Colonic mucosa (tissue), 4 donors: Measurements from ENCODE around the gene RFX8. TPM values are rescaled to one million over a fixed set of nuclear protein-coding genes. Genes with fewer than 3 reads are reported as not detected.

Experiments
- DNase-seq: peaks from one replicate; pipeline ENCODE4 v3.0.0-alpha.2; 2020
- H3K27ac ChIP-seq: fragments of 200-600 bp; one replicate; pipeline ENCODE4 v1.8.0; 2021
- H3K27me3 ChIP-seq: fragments of 200-600 bp; one replicate; pipeline ENCODE4 v1.8.0; 2021
- H3K36me3 ChIP-seq: fragments of 200-600 bp; one replicate; pipeline ENCODE4 v1.8.0; 2021
- H3K4me1 ChIP-seq: fragments of 200-600 bp; one replicate; pipeline ENCODE4 v1.8.0; 2021; ENCODE audit warnings: mild to moderate bottlenecking
- H3K4me3 ChIP-seq: fragments of 200-600 bp; one replicate; pipeline ENCODE4 v1.8.0; 2021
- H3K9ac ChIP-seq, 2 donors: one replicate each; pipeline ENCODE4 v1.7.0; 2013; ENCODE audit warnings: control low read depth in 2 of 2, low read depth in 2 of 2, low read length in 2 of 2
- H3K9me3 ChIP-seq: fragments of 200-600 bp; one replicate; pipeline ENCODE4 v1.8.0; 2021
- intact Hi-C: fragments of 100-400 bp; cut with DNase I; formaldehyde crosslinking; loops from one replicate; pipeline ENCODE4 v1.14.1; 2022
- total RNA-seq, 2 donors: library from RNA; stranded (reverse); fragmentation: NEBNext Ultra II Directional in 1 of 2; extraction: Animal tissue kit (Norgen Biotek cat#: 25700) in 1 of 2; gene quantifications; one replicate each; pipeline ENCODE4 v1.2.1, GENCODE V29; 2021
- TF ChIP-seq, protein P1 (sequence below): fragments of 200-600 bp; IDR thresholded peaks from one replicate; pipeline ENCODE4 v1.8.0; 2022; ENCODE audit warnings: antibody characterized with exemption, mild to moderate bottlenecking
- donor health status: healthy.
- donor health status: DM: no; HTN: no; CAD: no.
- donor health status: DM: no; HTN: no; CAD: no.

RFX8 gene
- total RNA-seq, 2 donors from 2014 or later, result not detected

DNA sequence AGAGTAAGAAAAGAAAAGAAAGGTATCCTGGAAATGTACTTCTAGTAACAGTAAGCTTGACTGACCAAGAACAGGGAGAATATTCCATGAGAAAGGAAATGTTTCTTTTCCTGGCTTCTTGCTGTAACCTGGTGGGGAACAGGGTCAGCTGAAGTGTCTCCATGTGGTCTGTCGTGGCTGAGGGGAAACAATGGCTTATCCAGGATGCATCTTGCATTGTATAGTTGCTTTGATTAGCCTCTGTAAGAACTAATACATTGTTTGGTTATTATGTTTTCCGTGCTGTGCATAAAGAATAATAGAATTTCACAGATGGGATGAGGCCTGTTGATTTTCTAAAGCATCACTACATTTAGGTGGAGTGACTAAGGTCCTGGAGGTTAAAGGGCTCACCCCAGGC, 92.5 kb downstream of the RFX8 start:
- Histone ChIP-seq H3K27me3 (peaks cover 17% of the 10 kb centered on the region), H3K27ac (no peak overlapping the region), H3K4me3 (no peak overlapping the region), H3K9ac (no peak overlapping the region), H3K4me1 (peaks cover under 1% of the 10 kb centered on the region), H3K9me3 (no peaks in the 10 kb centered on the region), H3K36me3 (no peaks in the 10 kb centered on the region)
- TF ChIP-seq, protein P1, sequence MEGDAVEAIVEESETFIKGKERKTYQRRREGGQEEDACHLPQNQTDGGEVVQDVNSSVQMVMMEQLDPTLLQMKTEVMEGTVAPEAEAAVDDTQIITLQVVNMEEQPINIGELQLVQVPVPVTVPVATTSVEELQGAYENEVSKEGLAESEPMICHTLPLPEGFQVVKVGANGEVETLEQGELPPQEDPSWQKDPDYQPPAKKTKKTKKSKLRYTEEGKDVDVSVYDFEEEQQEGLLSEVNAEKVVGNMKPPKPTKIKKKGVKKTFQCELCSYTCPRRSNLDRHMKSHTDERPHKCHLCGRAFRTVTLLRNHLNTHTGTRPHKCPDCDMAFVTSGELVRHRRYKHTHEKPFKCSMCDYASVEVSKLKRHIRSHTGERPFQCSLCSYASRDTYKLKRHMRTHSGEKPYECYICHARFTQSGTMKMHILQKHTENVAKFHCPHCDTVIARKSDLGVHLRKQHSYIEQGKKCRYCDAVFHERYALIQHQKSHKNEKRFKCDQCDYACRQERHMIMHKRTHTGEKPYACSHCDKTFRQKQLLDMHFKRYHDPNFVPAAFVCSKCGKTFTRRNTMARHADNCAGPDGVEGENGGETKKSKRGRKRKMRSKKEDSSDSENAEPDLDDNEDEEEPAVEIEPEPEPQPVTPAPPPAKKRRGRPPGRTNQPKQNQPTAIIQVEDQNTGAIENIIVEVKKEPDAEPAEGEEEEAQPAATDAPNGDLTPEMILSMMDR, result no peak
- no peak for DNase-seq
- intact Hi-C loops, result no loop called here

DNA sequence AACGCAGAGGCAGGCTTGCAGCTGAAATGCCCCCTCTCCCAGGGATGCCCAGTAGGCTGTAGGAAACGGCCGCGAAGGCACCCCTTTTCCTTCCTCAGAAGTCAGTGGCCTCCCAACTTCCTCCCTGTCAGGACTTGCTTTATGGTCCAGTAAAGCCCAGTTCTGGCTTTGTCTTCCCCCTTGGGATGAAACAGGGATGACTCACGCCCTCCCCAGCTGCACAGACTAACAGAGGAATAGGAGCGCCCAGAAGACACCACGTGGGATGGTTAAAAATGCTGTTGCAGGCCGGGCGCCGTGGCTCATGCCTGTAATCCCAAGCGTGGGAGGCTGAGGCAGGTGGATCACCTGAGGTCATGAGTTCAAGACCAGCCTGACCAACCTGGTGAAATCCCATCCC, 94.5 kb downstream of the RFX8 start:
- H3K27ac ChIP-seq, result no peak overlapping the region
- H3K36me3 ChIP-seq, result no peaks in the 10 kb centered on the region
- DNase-seq, result no peak
- H3K27me3 ChIP-seq, result no peaks in the 10 kb centered on the region
- intact Hi-C loops, result no loop called here
- no peak overlapping the region for H3K9ac ChIP-seq
- no peaks in the 10 kb centered on the region for H3K4me1 ChIP-seq
- no peaks in the 10 kb centered on the region for H3K9me3 ChIP-seq
- H3K4me3 ChIP-seq, result no peak overlapping the region
- TF ChIP-seq, protein P1, result no peak

DNA sequence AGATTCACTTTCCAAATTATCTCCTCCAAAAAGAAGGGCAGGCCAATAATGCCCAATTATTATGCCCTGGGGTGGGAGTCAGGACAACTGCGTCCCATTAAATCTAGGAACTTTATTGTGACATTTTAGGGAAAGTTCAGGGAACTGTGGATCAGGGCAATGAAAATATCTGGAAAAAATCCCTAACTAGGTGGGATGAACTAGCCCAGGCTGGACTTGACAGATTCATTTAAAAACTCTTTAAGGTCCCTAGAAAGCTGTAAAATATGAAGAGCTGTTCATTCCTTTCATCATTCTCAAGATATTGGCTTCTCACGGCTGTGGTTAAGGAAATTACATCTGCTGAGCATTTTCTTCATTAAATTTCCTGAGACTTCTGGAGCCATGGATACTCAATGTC, 95.8 kb downstream of the RFX8 start:
- no peaks in the 10 kb centered on the region for H3K36me3 ChIP-seq
- no peaks in the 10 kb centered on the region for H3K9me3 ChIP-seq
- TF ChIP-seq, protein P1, result no peak
- no peak overlapping the region for H3K9ac ChIP-seq
- intact Hi-C loops, result no loop called here
- no peaks in the 10 kb centered on the region for H3K4me1 ChIP-seq
- H3K27ac ChIP-seq, result no peak overlapping the region
- no peak for DNase-seq
- no peak overlapping the region for H3K4me3 ChIP-seq
- H3K27me3 ChIP-seq, result no peaks in the 10 kb centered on the region

DNA sequence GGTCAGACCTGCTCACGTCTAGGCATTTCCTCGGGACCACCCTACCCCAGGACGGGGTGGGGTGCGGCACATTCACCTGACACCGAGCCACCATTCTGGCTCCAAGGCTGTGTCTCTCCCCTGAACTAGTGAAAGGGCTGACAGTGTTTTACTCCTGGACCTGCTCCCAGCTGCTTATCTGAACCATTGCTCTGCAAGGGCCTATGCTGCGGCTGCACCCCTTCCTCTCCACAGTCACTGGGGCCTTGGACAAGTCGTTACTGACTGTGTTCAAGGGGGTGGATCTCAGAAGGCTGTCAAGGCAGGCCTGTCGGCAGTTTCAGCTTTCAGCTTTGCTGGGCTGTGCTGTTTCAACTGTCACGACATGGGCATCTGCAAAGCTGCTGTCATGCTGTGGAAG, 99.3 kb downstream of the RFX8 start:
- no peaks in the 10 kb centered on the region for H3K4me1 ChIP-seq
- TF ChIP-seq, protein P1, result no peak
- no peaks in the 10 kb centered on the region for H3K36me3 ChIP-seq
- DNase-seq, result no peak
- no peak overlapping the region for H3K9ac ChIP-seq
- no peak overlapping the region for H3K27ac ChIP-seq
- H3K27me3 ChIP-seq, result no peaks in the 10 kb centered on the region
- intact Hi-C loops, result no loop called here
- H3K9me3 ChIP-seq, result no peaks in the 10 kb centered on the region
- no peak overlapping the region for H3K4me3 ChIP-seq

DNA sequence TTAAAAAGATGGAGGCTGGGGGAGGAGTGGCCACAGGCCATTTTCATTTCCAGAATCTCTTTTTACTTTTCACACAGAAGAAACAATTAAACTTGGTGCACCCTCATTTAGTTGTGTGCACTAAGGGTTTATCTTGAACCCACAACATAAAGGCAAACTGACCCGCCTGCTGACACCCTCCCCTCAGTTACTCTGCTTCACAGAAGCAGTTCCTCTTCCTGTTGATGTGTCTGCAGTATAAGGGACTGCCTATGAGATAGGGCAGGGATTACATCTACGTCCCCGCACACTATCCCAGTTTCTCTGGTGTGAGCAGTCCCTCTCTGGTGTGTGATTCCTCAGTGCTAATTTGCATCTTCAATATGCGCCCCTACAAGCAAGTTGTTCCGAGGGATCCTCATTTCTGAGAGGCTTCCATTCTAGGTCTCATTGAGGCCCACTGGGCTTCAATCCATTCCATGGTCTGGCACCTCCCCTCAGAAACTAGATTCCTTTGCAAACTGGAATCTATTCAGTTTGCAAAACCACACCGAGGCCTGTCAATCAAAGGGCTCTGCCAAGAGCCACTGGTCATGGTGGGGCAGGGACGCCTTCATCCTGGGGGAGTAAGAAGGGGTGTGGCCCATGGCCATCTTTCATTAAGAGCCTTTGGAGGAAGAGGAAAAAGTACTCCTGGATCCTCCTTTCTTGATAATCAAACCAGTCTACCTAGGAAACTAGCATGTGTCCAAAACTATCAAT, 99.9 kb downstream of the RFX8 start:
- H3K4me3 ChIP-seq, result no peak overlapping the region
- no peaks in the 10 kb centered on the region for H3K27me3 ChIP-seq
- no peak overlapping the region for H3K27ac ChIP-seq
- no peaks in the 10 kb centered on the region for H3K9me3 ChIP-seq
- TF ChIP-seq, protein P1, result no peak
- no peaks in the 10 kb centered on the region for H3K4me1 ChIP-seq
- no peak overlapping the region for H3K9ac ChIP-seq
- no peaks in the 10 kb centered on the region for H3K36me3 ChIP-seq
- intact Hi-C loops, result no loop called here
- no peak for DNase-seq
